ENCODE measurements around the gene RBM38.

Gene RBM38

DNA sequence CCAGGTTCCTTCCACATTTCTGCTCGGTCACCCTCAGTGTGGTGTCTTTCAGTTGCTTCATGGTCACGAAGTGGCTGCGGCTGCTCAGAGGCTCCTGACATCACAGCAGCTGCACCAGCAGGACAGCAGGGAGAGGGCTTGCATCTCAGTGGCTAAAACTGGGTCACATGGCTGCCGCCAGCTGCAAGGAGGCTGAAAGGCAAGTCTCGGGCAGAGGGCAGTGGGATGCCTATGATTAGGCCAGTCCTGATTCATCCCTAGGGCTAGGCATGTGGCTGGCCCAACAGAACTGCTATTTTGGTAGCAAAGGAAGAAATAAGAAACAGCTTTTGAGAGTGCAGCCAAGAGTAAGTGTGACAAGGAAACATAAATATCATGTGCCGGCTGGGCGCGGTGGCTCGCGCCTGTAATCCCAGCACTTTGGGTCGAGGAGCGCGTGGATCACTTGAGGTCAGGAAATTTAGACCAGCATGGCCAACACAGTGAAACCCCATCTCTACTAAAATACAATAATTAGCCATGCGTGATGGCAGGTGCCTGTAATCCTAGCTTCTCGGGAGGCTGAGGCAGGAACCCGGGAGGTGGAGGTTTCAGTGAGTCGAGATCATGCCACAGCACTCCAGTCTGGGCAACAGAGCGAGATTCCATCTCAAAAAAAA, 46.6 kb downstream of the RBM38 start:
- DNase-seq (ENCODE audit: low read depth), result no peak

DNA sequence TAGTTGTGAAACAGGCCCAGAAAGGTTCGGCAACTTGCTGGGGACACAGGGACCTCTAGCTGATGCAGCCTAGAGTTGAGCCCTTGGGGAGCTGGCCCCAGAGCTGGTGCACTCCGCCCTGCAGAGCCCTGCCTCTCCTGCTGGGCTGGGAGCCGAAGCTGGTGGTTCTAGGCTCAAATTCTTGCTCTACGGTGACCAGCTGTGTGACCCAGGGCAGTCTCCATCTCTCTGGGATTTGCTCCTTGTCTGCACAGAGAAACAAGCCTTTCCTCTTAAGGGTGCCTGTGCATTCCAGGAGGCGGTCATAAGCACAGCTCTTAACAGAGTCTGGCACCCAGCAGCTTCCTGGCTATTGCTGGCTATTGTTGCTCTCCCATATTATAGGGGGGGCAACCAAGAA, 47.4 kb downstream of the RBM38 start:
- DNase-seq (ENCODE audit: low read depth), result no peak

DNA sequence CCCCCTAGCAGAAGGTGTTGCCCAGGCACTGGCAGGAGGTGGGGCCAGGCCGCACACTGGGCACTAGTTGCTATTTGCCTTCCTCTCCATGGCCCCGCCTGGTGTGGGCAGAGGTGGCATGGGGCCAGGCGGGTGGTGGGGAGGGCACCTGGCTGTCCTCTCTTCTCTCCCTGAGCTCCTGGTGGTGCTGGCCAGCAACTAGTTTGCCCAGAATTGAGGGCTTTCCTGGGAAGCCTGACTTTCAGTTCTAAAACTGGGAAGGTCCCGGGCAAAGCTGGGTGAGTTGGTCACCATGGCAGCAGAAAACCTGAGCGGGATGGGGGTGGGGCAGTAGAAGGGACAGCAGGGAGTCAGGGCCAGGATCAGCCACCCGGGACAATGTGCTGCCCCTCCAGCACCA, 48.2 kb downstream of the RBM38 start:
- DNase-seq (ENCODE audit: low read depth), result no peak

DNA sequence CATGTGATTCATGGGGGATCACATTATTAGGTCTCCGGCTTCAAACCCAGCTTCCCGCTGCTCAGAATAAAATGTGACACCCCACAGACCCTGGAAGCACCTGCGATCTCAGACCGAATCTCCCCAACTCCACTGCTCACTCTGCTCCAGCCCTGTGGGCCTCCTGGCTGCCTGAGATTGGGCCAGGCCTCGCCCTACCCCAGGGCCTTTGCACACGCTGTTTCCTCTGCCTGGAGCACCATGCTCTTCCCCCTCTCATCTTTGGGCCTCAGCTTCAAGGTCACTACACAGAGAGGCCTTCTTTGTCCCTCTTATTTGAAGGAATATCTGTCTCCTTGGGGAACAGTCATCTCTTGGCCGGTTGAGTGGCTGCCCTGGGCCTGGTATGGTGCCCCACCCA, 48.8 kb downstream of the RBM38 start:
- no peak for DNase-seq (ENCODE audit: low read depth)

DNA sequence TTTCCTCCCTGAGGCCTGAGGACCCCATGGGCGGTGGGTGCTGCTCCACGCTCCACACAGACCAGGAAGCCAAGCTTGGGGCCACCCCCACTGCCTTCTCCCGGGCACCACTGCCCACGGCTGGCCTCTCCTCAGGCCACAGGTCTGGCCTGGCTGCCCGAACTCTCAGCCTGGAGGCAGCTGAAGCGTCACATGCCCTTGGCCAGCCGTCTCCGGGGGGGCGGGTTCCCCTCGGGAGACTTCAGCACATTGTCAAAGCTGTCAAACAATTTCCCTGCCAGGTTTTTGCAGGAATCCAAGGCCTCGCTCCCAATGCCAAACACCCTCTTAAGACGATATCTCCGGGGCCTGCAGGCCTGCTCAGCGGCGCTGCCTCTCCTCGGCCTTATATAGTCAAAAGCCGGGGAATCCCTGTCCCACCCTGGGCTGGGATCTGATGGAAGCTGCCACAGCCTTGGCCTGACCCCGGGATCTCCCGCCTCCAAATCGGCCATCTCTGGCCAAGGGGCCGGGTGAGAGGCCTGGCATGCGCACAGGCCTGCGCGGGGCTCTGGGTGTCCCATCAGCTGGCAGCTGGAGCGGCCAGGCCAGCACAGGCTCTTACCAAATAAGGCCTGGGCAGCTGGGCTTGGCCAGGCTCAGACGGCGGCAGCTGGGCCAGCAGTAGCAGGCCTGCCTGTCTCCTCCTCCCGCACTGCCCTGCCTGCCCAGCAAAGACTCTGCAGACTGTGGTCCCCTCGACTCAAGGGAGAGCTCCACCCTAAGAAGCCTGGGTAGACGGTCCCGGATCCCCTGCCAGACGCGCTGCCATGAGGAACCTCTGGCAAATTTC, 49.7 kb downstream of the RBM38 start:
- peak; percentile 24 for DNase-seq (ENCODE audit: low read depth)

DNA sequence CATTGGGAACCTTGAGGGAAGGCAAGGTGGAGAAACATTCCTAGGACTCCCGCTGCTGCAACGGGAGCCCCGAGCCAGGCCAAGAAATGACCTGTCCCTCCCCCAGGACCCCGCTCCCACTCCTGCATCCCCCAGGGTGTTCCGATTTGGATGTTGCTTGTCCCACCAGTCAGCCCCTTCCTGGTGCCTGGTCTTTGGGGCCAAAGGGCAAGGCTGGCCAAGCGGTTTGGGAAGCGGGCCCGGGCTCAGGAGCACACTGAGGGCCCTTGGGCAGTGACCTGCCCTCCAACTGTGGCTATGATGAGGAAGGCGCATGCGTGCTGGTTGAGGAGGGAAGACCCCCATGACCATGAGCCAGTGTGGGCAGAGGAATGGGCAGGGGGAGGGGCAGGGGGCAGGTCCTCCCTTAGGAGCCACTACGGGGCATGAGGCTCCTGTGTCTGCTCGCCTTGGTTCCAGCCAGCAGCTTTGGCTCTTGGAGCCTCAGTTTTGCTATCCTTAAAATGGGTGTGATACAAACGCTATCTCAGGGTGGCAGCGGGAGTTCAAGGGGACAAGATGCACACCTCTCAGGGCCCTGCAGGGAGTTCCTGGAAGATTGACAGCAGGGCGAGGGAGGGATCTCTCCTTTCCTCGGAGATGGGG, 50.4 kb downstream of the RBM38 start:
- DNase-seq (ENCODE audit: low read depth), result no peak

DNA sequence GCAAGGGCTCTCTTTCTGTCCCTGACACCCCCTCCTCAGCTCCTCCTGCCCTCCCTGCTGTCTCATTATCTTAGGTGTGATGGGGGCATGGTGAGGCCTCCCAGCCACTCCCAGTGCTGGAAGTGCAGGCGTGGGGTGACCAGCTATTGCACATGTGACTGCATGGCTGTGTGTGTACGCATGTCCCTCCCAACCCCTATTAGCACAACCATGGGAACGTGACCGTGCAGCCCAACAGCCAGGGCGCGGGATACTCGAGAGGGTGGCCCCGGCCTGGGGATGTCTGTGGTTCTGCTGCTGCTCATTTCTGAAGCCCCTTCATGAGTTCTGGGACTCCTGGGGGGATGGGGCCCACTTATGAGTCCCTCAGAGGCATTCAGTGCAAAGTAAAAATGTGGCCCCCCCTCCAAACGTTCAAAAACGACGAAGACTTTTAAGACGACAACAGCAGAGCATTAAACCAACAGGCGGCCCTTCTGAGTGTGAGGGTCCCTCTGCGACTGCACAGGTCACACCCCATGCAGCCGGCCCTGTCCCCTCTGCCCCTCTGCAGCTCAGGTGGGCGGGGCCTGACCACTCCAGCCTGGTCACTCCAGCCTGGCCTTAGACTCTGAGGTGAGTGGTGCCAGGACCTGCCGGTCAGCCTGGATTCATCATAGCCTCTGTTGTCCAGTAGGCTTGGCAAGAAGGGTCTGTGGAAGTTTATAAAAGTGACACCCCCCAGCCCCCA, 51.1 kb downstream of the RBM38 start:
- DNase-seq (ENCODE audit: low read depth), result no peak

DNA sequence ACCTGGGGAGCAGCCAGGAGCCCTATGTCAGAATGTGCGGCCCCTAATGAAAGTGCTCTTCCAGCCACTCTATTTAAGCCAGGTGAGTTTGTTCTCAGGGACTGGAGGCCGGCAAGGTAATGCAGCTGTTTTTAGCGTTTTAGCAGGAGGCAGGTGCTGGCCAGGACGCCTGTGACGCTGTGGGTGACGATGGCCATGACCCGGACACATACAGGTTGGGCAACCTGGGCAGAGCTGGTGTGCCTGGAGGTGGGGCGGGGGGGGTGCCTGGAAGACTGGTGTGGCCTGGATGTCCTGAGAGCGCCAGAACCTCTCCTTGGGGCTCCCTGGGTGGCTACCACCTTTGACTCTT, 51.7 kb downstream of the RBM38 start:
- no peak for DNase-seq (ENCODE audit: low read depth)

DNA sequence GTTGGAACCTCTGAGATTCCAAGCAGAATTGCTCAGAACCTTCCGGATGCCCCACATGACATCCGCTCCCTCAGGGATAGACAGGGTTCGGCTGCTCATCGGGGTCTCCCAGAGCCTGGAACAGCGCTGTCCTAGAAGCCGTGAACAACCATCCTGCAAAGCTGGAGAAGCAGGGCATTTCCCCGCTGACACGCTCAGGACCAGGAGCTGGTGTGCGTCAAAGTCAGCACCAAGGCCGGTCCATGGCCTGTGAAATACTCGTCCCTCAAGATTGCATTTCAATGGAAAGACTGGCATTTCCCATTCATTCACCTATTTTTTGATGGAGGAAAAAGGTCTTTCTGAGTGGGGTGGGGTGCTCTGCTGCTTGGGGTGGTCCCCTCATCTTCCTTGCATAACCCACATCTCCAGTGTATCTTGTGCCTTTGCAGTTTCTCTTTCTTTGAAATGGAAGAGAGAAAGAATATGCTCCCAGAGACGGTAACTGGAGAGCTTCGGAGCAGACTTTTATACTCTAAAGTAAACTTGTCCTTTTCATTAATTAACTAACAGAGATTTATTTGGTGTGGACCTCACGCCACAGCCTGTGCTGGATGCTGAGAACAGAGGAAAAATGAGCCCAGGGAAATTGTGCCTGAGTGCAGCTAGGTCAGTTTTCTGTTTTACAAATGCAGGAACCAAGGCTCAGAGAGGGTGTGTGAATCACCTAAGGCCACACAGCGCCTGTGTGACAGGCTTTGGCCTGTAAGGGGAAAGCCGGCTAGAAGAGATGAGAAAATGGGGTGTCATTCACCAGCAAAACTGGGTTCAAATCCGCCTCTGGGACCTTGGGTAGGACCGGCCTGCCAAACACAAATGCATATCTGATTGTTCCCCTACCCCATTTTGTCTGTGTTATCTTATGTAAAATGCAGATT, 52.4 kb downstream of the RBM38 start:
- DNase-seq (ENCODE audit: low read depth), result no peak

DNA sequence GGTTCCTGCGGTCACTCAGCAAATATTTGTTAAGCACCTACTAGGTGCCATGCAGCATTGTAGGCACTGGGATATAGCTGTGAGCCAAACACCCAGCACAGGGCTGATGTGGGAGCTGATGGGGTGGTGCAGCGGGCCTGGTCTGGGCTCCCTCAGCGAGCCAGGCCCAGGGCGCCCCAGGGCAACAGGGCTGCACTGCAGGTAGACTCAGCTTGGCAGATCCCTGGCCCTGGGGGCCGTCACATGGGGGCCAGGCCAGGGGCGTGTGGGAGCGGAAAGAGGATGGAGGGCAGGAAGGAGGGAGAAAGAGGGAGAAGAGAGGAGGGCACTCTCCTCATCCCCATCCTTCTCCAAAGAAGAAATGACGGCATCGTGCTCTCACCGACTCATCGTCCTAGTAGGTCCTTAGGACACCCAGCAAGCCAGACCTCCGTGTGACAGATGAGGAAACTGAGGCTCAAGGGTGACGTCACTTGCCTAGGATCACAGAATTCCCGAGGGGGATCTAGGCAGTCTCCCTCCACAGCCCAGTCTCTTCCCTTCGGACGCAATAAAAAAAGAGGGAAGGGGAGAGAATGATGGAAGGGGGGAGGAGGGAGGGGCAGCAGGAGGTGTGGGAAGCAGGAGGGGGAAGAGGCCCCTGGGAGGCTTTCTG, 53.3 kb downstream of the RBM38 start:
- no peak for DNase-seq (ENCODE audit: low read depth)

DNA sequence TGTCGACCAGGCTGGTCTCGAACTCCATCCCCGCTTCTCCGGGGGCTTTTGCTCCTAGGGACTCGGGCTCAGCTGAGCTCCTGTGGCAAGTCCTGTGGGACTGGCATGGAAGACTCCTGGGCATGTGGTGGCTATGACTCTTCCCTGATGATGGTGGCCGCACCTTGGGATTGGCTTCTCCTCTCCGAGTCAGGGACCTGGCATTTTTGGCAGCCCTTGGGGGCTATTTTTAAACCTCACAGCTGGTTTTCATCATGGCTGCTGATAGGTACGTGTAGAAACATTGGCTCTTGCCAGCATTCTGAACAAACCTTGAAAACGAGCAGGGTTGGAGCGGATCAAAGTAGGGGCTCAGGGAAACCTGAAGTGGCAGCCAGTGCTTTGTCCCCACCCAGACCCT, 54.1 kb downstream of the RBM38 start:
- DNase-seq (ENCODE audit: low read depth), result no peak

DNA sequence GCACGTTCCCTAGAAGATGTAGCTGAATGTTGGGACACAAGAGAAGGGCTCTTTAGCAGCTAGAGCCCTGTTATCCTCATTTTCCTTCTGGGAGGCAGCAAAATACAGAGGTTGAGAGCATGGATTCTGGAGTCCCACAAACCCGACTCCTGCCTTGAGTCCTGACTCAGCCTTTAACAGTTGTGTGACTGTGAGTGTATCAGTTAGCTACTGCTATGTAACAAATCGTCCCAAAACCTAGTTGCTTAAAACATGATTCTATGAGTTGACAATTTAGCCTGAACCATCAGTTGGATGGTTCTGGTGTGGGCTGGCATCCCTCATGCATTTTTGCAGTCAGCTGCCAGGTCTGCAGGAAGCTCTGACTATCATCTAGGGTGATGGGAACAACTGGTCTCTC, 54.6 kb downstream of the RBM38 start:
- no peak for DNase-seq (ENCODE audit: low read depth)

DNA sequence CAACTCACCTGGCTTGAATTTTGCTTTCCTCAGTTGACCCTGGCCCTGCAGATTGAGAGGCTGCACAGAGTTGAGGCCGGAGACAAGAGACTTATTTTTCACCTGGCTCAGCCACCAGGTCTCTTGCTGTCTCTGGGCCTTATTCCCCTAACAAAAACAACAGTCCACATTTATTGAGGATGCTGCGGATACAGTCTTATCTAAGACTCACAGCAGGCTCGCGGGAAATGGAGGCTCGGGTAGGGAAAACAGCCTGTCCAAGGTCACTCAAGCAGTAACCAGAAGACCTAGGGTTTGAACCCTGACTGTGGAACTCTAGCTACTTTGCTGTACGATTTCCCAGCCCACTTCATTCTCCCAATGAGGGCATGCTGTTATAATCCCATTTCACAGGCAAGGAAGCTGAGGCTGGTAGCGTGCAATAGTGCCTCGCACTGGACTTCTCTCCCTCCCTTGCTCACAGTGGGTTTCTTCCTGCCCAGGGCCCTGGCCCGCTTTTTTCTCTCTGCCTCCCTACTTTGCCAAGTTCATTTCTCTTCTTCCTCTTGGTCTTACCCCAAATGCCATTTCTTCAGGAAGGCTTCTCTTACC, 57.7 kb downstream of the RBM38 start:
- DNase-seq (ENCODE audit: low read depth), result no peak

DNA sequence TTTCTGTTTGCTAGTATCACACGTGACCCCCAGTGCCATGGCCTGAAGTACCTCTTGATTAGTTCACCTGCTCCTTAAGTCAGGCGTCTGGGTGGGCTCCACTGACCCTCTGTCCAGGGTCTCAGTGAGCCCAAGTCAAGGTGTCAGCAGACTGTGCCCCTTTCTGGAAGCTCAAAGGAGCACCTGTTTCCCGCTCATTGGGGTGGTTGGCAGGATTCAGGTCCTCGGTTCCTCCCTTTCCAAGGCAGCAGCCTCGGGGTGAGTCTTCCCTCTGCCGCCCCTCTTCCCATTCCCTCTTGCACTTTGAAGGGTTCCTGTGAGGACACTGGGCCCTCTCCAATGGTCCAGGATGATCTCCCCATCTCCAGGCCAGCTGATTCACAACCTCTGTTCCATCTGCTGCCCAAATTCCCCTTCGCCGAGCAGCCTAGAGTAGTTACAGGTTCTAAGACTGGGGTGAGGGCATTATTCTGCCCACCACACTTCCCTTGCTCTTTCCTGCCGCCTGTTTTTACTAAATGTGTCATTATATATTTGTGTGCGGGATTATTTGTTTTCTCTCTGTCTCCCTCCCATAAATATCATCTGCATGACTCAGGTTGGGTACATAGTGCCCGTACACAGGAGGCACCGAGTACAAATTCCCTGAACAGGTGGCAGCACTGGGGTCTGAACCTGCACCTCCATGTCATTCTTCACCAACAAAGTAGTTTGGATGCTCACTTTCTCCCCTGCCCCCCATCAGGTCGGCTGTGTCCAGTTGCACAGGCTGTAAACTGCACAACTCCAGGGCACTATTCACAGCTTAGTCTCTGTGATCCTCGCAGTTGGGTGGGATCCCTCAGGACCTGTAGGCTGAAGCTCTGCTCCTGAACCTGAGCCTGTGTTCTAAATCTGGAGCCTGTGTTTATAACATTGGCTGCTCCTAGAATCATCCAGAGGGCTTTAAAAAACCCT, 58.5 kb downstream of the RBM38 start:
- DNase-seq (ENCODE audit: low read depth), result no peak

DNA sequence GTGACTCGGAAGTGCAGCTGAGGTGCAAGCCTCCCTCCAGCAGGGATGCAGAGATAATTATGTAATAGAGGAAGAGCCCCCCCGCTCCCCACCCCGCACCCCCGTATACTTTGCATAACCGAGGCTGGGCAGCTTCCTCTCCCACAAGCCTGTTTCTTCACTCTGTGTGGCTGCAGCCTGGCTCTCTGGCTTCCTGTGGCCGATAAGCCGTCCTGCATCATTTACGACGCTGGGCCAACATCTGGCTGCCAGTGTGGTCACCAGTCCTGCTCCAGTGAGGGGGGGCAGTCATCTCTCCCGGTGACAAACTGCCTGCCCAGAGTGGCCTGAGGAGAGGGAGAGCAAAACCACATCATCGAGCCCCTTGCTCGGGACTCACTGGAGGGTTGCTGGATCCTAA, 59.2 kb downstream of the RBM38 start:
- DNase-seq (ENCODE audit: low read depth), result no peak

DNA sequence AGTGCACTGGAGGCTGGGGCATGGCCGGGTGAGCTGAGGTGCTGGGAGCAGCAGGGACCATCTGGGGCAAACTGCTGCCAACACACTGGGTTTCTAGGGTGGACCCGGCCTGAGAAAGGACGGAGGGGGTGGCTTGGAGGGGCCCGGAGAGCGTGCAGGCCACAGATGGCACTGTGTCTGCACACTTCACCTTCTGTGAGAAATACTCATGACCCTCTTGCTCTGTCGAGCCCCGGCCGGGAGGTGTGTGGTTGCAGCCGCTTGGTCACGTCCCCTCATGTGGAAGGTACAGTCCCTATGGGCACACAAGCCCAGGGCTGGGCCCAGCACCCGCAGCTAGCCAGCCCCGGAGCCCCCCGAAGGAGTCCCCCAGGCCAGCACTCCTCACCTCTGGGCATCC, 59.7 kb downstream of the RBM38 start:
- DNase-seq (ENCODE audit: low read depth), result no peak

DNA sequence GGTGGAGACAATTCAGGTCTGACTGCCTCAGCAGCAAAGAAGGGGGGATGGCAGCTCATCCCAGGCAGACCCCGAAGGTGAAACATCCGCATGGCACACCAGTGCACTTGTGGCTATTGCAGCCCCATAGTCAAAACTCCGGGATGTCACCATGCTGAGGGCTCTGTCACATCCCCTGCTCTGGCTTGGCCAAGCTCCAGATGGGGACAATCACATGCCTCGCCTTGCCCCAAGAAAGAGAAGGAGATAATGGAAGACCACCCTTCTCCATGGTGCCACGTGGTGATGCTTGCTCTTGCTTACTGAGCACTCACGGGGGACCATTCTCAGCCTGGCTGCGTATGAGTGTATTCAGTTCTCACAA, 60.2 kb downstream of the RBM38 start:
- no peak for DNase-seq (ENCODE audit: low read depth)

DNA sequence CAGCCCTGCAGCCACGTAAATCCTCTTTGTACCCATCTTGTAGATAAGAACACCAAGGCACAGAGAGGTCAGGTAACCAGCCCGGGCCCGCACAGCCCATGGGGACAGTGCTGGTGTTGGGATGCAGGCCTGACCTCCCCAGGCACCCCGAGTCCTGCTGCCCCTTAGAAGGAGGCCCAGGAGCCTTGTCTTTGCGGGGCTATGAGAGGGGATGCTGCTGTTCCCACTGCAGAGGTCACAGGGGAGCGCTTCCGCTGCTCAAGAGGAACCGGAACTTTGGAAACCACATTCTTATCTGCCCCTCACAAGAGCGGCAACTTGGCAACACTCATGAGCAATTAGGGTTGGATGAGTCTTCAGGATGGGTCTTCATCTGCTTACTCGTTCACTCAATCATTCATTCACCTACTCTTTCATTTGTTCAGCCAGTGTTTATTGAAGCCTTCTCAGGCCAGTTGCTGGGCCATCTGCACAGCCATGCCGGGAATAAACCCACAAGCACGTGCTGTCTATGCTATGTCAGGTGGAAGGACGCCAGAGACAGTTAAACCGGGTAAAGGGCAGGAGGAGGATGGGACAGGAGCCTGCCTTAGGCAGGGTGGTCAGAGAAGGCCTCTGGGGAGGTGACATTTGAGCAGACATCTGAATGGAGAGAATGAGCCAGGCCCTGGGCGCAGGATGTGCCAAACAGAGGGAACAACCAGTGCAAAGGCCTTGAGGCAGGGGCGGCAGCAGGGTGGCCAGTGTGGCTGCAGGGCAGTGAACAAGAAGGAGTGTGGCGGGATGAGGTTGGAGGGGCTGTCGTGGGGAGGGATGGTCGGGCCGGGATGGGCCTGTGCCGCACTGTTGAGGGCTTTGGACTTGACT, 60.8 kb downstream of the RBM38 start:
- DNase-seq (ENCODE audit: low read depth), result no peak

DNA sequence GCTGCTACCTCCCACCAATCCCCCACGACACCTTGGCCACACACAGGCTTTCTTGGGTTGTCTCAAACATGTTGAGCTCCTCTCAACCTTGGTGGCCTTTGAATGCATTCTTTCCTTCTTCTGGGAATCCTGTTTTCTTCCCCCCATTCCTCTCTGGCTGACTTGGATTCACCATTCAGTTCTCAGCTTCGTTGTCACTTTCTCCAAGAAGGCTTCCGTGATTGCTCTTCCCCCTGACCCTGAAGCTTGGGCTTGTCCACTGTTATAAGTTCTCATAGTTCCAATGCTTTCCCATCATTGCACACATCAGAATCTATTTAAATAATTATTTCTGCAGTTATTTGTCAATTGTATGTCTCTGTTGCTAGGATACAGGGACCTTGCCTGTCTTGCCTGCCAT, 64.2 kb downstream of the RBM38 start:
- DNase-seq (ENCODE audit: low read depth), result no peak

Measured in GM04504 (cell line).